GM19468 (cell line): ENCODE data around the gene ATP1B2.

Source experiments
- ATAC-seq: cut with Tn5 transposase; IDR thresholded peaks from one replicate; pipeline ENCODE4 v1.9.1; 2021; ENCODE audit warnings: mild to moderate bottlenecking, moderate library complexity, moderate number of reproducible peaks; ENCODE audit not compliant: unreplicated experiment; ENCODE audit errors: extremely low read depth

ATP1B2 gene

DNA sequence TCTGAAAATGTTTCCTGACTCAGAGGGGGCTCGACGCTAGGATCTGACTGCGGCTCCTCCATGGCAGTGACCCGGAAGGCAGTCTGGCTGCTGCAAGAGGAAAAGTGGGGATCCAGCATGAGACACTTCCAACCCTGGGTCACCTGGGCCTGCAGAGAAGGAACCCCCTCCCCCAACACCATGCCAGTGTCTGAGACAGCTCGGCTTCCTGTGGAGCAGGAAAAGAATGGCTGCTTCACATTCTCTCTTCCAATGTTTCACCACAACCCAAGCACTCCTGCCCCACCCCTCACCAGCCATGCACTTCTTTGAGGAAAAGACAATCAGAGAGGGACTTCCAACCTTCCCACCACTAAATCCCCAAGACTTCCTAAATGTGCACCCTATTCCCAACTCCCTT lies 25.8 kb downstream of the ATP1B2 start:
- ATAC-seq, result no peak

DNA sequence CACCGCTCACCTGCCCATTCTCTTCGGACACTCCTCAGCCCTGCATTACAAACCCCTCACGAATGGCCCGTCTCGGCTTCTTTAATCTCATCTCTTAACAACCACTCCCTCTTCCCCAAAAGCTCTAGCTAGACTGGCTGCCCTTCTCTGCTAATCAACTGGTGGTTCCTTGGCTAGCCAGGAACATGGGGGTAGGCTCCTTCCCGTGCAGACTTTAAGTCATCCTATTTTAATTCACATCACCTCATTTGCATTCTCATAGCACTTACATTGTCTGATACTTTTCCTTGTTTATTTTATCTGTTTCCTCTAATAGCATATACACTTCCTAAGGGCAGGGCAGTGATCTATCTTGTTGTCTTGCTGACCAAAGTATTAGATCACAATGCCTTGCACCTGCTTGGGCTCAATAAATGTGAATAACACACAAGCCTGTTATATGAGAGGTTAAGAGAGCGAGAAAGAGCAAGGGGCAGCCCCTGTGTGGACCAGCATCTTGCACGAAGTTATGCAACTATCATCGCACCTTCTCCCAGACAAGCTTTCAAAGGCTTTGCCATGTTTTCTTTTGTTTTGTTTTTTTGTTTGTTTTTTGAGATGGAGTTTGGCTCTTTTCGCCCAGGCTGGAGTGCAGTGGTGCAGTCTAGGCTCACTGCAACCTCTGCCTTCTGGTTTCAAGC lies 26.8 kb downstream of the ATP1B2 start:
- ATAC-seq, result no peak

DNA sequence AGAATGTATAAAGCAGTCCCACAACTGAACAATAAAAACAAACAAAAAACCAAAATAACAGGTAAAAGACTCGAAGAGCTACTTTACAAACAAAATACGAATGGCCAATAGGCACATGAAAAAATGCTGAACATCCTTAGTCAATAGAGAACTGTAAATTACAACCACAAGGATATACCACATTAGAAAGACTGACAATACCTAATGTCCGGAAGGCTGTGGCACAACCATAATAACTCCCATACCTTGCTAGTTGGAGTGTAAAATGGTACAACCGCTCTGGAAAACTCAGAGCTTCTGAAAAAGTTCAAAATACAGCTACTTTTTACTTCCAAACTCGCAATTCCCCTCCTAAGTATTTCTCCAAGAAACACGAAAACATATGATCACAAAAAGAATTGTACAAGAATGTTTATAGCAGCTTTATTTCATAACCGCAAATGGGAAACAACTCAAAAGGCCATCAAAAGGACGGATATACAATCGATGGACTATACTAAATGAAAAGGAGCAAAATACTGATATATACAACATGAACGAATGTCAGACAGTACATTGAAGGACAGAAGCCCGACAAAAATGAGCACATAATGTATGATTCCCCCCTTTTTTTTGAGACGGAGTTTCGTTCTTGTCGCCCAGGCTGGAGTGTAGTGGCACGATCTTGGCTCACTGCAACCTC lies 34.3 kb downstream of the ATP1B2 start:
- no peak for ATAC-seq

DNA sequence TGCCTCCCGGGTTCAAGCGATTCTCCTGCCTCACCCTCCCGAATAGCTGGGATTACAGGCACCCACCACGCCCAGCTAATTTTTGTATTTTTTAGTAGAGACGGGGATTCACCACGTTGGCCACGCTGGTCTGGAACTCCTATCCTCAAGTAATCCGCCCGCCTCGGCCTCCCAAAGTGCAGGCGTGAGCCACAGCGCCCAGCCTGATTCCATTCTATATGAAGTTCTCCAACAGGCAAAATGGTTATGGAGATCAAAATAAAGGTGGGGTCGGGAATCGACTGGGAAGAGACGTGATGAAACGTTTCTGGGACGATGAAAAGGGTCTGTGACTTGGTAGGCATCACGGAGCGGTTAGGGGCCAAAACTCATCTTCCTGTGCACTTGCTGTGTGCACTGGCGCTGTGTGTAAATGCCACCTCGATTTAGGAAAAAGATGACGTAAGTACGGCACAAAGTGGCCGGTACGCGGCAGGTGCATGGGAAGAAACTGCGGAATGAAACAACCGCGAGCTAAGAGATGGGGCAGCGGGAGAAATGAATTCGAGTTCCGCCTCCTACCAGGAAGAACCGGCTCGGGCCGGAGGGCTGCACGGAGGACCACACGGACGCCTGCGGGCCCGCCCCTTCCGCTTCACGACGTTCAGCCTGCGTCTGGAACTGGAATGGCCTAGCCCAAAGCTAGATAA lies 35.0 kb downstream of the ATP1B2 start:
- ATAC-seq, result no peak

DNA sequence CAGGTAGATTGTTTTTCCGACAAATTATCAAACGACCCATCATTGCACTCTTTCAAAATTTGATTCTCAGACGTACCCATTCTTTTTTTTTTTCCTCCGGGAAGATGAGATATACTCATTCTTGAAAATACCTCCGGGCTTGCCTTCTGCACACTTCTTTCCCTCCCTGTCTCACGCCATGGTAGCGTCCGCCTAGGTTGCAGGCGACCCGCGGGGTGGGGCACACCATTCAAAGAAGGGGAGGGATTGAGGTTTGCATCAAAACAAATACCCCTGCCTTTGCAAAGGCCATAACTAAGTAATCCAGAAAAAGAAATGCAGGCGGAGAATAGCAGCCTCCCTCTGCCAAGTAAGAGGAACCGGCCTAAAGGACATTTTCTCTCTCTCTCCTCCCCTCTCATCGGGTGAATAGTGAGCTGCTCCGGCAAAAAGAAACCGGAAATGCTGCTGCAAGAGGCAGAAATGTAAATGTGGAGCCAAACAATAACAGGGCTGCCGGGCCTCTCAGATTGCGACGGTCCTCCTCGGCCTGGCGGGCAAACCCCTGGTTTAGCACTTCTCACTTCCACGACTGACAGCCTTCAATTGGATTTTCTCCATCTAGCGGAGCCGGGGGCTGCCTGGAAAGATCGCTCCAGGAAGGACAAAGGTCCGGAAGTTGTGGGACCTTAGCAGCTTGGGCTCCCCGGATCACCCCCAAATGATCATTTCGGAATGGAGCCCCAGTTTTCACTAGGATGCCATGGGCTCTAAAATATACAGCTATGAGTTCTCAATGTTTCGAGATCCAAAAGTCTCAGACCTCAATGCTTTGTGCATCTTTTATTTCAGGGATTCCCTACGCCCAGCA lies 35.7 kb downstream of the ATP1B2 start:
- ATAC-seq, result no peak

GRCh38 chr17:7687072-7687907 lies 36.6 kb downstream of the ATP1B2 start, which contains the start of gene TP53:
Gene TP53, minus strand, starts transcription at chr17:7687490. Its CDS starts 10,896 bp downstream, at chr17:7676594.
- no peak for ATAC-seq

- peak; percentile 75 for ATAC-seq
Observed at GRCh38 chr17:7687908-7688807, 37.4 kb downstream of the ATP1B2 start, which contains the start of gene WRAP53. Gene WRAP53, plus strand, starts transcription at chr17:7688477. Its CDS starts 172 bp downstream, at chr17:7688649.

DNA sequence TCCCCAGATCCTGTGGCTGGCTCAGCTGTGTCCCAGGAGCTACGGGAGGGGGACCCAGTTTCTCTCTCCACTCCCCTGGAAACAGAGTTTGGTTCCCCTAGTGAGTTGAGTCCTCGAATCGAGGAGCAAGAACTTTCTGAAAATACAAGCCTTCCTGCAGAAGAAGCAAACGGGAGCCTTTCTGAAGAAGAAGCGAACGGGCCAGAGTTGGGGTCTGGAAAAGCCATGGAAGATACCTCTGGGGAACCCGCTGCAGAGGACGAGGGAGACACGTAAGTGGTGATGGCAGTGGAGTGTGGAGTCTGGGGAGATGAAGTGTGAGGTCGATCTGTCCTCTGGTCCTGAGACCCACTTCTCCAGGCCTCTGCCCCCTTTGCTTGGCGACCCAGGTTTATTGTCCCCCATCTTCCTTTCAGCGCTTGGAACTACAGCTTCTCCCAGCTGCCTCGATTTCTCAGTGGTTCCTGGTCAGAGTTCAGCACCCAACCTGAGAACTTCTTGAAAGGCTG lies 38.1 kb downstream of the ATP1B2 start:
- ATAC-seq, result no peak

GRCh38 chr17:7695586-7695985 lies 44.9 kb downstream of the ATP1B2 start:
- ATAC-seq, result no peak

GRCh38 chr17:7697828-7698588 lies 47.3 kb downstream of the ATP1B2 start:
- no peak for ATAC-seq

- ATAC-seq, result no peak
Observed at GRCh38 chr17:7700510-7700909, 49.8 kb downstream of the ATP1B2 start.

DNA sequence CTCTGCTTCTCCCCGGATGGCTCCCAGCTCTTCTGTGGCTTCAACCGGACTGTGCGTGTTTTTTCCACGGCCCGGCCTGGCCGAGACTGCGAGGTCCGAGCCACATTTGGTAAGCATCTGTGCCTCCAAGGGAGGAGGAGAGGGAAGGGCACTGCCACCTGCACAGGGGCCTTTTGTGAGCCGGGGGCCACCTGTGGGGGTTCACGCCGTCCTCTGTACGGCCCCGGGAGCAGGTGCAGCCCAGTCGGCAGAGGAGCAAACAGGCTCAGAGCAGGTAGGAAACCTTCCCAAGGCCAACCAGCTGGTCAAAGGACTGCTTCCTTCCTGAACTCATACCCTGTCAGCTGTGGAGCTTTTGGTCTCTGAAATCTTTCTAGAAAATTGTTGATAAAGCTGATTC lies 51.0 kb downstream of the ATP1B2 start:
- ATAC-seq, result no peak

DNA sequence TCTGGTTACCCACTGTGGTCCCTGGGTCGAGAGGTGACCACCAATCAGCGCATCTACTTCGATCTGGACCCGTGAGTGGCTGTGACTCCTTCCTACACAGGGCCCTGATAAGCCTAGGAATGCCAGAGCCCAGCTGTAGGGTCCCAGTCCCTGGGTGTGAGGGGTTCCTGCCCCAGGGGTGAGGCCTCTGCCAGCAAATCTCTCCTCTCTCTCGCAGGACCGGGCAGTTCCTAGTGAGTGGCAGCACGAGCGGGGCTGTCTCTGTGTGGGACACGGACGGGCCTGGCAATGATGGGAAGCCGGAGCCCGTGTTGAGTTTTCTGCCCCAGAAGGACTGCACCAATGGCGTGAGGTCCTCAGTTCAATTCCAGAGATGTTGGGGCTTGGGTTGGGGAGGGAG lies 52.0 kb downstream of the ATP1B2 start:
- ATAC-seq, result no peak

- no peak for ATAC-seq
Observed at GRCh38 chr17:7703584-7704479, 53.1 kb downstream of the ATP1B2 start.

DNA sequence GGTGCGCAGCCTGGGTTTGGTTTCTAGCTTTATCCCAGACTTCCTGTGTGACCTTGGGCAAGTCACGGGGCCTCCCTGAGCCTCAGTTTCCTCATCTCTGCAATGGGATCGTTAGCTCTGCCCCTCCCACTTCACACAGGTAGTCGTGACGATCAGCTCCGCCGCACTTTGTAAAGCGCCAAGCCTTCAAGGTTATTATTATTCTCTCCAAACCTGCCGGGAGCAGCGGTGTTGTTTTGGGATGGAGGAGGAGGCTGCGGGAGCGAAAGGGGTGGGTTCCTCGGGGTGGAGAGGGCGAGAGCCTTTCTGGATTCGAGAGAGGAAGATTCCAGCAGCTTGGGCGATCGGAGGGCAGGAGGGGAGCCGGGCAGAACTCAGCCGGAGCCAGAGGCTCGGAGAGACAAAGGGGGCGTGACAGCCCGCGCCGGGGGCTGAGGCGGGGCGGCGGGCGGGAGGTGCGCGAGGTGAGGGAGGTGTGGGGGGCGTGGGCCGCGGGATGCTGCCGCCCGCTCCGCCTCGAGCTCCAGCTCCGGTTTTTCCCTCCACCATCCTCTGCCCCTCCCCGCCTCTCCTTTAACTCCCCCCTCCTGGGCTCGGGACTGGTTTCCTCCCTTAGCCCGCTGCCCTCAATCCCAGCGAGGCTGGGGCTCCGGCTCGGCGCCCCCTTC lies 54.0 kb downstream of the ATP1B2 start, which contains the start of gene EFNB3:
Gene EFNB3, plus strand, starts transcription at position 602 of the 668 bp plus-strand sequence. CDS start 397 bp downstream, outside the sequence.
- ATAC-seq, result no peak
